Measurements from ENCODE around the gene EXOSC6.
"Not testable (repeated sequence)": the region's sequence is repeated elsewhere in the genome, so short reads cannot be mapped to it uniquely, and the experiment has no call there.

The EXOSC6 gene

DNA sequence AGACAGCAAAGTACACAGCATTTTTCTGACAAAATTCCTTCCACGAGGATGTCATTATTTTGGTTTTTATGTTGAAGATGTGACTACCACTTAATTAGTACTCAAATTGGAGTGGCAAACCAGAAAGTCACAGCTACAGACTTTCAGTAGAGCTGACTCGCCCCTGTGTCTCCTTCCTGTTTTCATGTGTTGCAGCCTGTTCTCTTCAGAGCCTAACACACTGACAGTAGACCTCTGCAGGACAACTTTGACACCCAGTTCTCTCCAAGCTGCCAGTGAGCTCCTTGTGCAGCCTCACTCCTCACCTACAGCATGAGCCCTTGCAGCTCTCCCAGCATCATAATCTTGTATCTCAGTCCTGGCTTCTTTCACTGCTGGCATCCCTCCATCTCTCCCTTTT lies 29.2 kb downstream of the EXOSC6 start:
- H3K18ac ChIP-seq (ENCODE audit: low read length); H2AK5ac ChIP-seq (ENCODE audit: low read length); H3K9ac ChIP-seq (ENCODE audit: low read length); H3K27me3 ChIP-seq (ENCODE audit: insufficient read depth, low read length, poor library complexity); H4K8ac ChIP-seq (ENCODE audit: low read depth, low read length); H4K5ac ChIP-seq (ENCODE audit: low read length); H3K4me3 ChIP-seq (ENCODE audit: low read length); H2BK120ac ChIP-seq (ENCODE audit: low read depth, low read length); H3K4me2 ChIP-seq (ENCODE audit: low read length); H3K56ac ChIP-seq (ENCODE audit: low read length); H2BK5ac ChIP-seq (ENCODE audit: low read length); H2BK15ac ChIP-seq (replicated peaks; ENCODE audit: low read depth); H3K4ac ChIP-seq (ENCODE audit: low read depth, low read length); H3K36me3 ChIP-seq (ENCODE audit: control insufficient read depth, insufficient read depth, low read length); DNase-seq; H3K79me1 ChIP-seq (ENCODE audit: low read length); H3K79me2 ChIP-seq (ENCODE audit: control insufficient read depth, insufficient read depth, low read length); H3K23ac ChIP-seq (ENCODE audit: low read length); H3K27ac ChIP-seq (ENCODE audit: low read depth, low read length); H3K4me1 ChIP-seq (ENCODE audit: control insufficient read depth, low read depth, low read length): not testable (repeated sequence)
- WGBS (ENCODE audit: extremely low coverage, insufficient coverage, low lambda C conversion rate), result no CpG with 5 or more reads among the region's 2 CpGs

DNA sequence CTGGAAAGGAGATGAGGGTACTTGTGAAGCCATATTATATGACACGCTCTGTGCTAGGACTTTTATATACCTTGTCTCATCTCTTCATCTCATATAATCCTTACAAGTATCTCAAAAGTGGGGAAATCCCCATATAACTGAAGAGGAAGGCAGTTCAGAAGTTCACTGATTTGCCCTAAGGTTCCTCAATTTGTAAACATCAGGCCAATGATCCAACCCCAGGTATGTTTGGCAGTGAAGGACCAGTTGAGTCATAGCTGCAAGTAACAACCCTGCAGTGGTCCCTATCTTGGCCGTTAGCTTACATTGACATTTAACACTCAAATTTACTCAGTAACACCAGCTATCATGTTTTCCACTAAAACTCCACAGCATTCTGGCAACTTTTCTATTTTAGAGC lies 33.2 kb downstream of the EXOSC6 start:
- not testable (repeated sequence) for H3K36me3 ChIP-seq (ENCODE audit: control insufficient read depth, insufficient read depth, low read length); DNase-seq; H3K4me3 ChIP-seq (ENCODE audit: low read length); H2BK5ac ChIP-seq (ENCODE audit: low read length); H3K4ac ChIP-seq (ENCODE audit: low read depth, low read length); H3K23ac ChIP-seq (ENCODE audit: low read length); H3K79me1 ChIP-seq (ENCODE audit: low read length); H3K27ac ChIP-seq (ENCODE audit: low read depth, low read length); H3K79me2 ChIP-seq (ENCODE audit: control insufficient read depth, insufficient read depth, low read length); H3K56ac ChIP-seq (ENCODE audit: low read length); H2AK5ac ChIP-seq (ENCODE audit: low read length); H3K9ac ChIP-seq (ENCODE audit: low read length); H3K18ac ChIP-seq (ENCODE audit: low read length); H3K4me1 ChIP-seq (ENCODE audit: control insufficient read depth, low read depth, low read length); H2BK120ac ChIP-seq (ENCODE audit: low read depth, low read length); H3K27me3 ChIP-seq (ENCODE audit: insufficient read depth, low read length, poor library complexity); H4K8ac ChIP-seq (ENCODE audit: low read depth, low read length); H2BK15ac ChIP-seq (replicated peaks; ENCODE audit: low read depth); H4K5ac ChIP-seq (ENCODE audit: low read length); H3K4me2 ChIP-seq (ENCODE audit: low read length)
- no CpG with 5 or more reads among the region's 2 CpGs for WGBS (ENCODE audit: extremely low coverage, insufficient coverage, low lambda C conversion rate)

DNA sequence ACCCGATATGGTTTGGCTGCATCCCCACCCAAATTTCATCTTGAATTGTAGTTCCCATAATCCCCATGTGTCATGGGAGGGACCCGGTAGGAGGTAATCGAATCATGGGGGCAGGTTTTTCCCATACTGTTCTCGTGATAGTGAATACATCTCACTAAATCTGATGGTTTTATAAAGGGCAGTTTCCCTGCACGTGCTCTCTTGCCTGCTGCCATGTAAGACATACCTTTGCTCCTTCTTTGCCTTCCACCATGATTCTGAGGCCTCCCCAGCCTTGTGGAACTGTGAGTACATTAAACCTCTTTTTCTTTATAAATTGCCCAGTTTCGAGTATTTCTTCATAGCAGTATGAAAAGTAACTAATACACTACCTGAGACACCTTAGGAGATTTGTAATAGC lies 45.4 kb downstream of the EXOSC6 start:
- H3K18ac ChIP-seq (ENCODE audit: low read length); H3K79me1 ChIP-seq (ENCODE audit: low read length); H3K4me1 ChIP-seq (ENCODE audit: control insufficient read depth, low read depth, low read length); H2BK5ac ChIP-seq (ENCODE audit: low read length); H3K79me2 ChIP-seq (ENCODE audit: control insufficient read depth, insufficient read depth, low read length); H3K4me3 ChIP-seq (ENCODE audit: low read length); H3K36me3 ChIP-seq (ENCODE audit: control insufficient read depth, insufficient read depth, low read length); H2BK15ac ChIP-seq (replicated peaks; ENCODE audit: low read depth); DNase-seq; H2AK5ac ChIP-seq (ENCODE audit: low read length); H3K9ac ChIP-seq (ENCODE audit: low read length); H3K4ac ChIP-seq (ENCODE audit: low read depth, low read length); H4K5ac ChIP-seq (ENCODE audit: low read length); H3K27ac ChIP-seq (ENCODE audit: low read depth, low read length); H3K27me3 ChIP-seq (ENCODE audit: insufficient read depth, low read length, poor library complexity); H3K23ac ChIP-seq (ENCODE audit: low read length); H4K8ac ChIP-seq (ENCODE audit: low read depth, low read length); H3K4me2 ChIP-seq (ENCODE audit: low read length); H3K56ac ChIP-seq (ENCODE audit: low read length); H2BK120ac ChIP-seq (ENCODE audit: low read depth, low read length): not testable (repeated sequence)
- WGBS (ENCODE audit: extremely low coverage, insufficient coverage, low lambda C conversion rate), result no CpG with 5 or more reads among the region's 6 CpGs

DNA sequence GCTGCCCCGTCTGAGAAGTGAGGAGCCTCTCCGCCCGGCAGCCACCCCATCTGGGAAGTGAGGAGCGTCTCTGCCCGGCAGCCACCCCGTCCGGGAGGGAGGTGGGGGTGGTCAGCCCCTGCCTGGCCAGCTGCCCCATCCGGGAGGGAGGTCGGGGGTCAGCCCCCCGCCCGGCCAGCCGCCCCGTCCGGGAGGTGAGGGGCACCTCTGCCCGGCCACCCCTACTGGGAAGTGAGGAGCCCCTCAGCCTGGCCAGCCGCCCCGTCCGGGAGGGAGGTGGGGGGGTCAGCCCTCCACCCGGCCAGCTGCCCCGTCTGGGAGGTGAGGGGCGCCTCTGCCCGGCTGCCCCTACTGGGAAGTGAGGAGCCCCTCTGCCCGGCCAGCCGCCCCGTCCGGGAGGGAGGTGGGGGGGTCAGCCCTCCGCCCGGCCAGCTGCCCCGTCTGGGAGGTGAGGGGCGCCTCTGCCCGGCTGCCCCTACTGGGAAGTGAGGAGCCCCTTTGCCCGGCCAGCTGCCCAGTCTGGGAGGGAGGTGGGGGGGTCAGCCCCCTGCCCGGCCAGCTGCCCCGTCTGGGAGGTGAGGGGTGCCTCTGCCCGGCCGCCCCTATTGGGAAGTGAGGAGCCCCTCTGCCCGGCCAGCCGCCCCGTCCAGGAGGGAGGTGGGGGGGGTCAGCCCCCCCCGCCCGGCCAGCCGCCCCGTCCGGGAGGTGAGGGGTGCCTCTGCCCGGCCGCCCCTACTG lies 46.9 kb downstream of the EXOSC6 start:
- H3K79me1 ChIP-seq (ENCODE audit: low read length); H3K9ac ChIP-seq (ENCODE audit: low read length); H2BK120ac ChIP-seq (ENCODE audit: low read depth, low read length); H3K4me2 ChIP-seq (ENCODE audit: low read length); H3K18ac ChIP-seq (ENCODE audit: low read length); H3K23ac ChIP-seq (ENCODE audit: low read length); H3K4ac ChIP-seq (ENCODE audit: low read depth, low read length); H2BK5ac ChIP-seq (ENCODE audit: low read length); H4K5ac ChIP-seq (ENCODE audit: low read length); H2AK5ac ChIP-seq (ENCODE audit: low read length); H3K79me2 ChIP-seq (ENCODE audit: control insufficient read depth, insufficient read depth, low read length); H3K27me3 ChIP-seq (ENCODE audit: insufficient read depth, low read length, poor library complexity); H3K36me3 ChIP-seq (ENCODE audit: control insufficient read depth, insufficient read depth, low read length); H4K8ac ChIP-seq (ENCODE audit: low read depth, low read length); H3K27ac ChIP-seq (ENCODE audit: low read depth, low read length); DNase-seq; H3K4me3 ChIP-seq (ENCODE audit: low read length); H3K4me1 ChIP-seq (ENCODE audit: control insufficient read depth, low read depth, low read length); H2BK15ac ChIP-seq (replicated peaks; ENCODE audit: low read depth); H3K56ac ChIP-seq (ENCODE audit: low read length): not testable (repeated sequence)
- no CpG with 5 or more reads among the region's 46 CpGs for WGBS (ENCODE audit: extremely low coverage, insufficient coverage, low lambda C conversion rate)

DNA sequence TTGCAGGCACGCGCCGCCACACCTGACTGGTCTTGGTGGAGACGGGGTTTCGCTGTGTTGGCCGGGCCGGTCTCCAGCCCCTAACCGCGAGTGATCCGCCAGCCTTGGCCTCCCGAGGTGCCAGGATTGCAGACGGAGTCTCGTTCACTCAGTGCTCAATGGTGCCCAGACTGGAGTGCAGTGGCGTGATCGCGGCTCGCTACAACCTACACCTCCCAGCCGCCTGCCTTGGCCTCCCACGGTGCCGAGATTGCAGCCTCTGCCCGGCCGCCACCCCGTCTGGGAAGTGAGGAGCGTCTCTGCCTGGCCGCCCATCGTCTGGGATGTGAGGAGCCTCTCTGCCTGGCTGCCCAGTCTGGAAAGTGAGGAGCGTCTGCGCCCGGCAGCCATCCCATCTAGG lies 47.7 kb downstream of the EXOSC6 start:
- H3K27ac ChIP-seq (ENCODE audit: low read depth, low read length); H3K4me1 ChIP-seq (ENCODE audit: control insufficient read depth, low read depth, low read length); H3K4ac ChIP-seq (ENCODE audit: low read depth, low read length); H4K5ac ChIP-seq (ENCODE audit: low read length); DNase-seq; H3K9ac ChIP-seq (ENCODE audit: low read length); H2AK5ac ChIP-seq (ENCODE audit: low read length); H2BK120ac ChIP-seq (ENCODE audit: low read depth, low read length); H3K23ac ChIP-seq (ENCODE audit: low read length); H3K4me3 ChIP-seq (ENCODE audit: low read length); H4K8ac ChIP-seq (ENCODE audit: low read depth, low read length); H2BK15ac ChIP-seq (replicated peaks; ENCODE audit: low read depth); H2BK5ac ChIP-seq (ENCODE audit: low read length); H3K79me2 ChIP-seq (ENCODE audit: control insufficient read depth, insufficient read depth, low read length); H3K56ac ChIP-seq (ENCODE audit: low read length); H3K79me1 ChIP-seq (ENCODE audit: low read length); H3K18ac ChIP-seq (ENCODE audit: low read length); H3K36me3 ChIP-seq (ENCODE audit: control insufficient read depth, insufficient read depth, low read length); H3K4me2 ChIP-seq (ENCODE audit: low read length); H3K27me3 ChIP-seq (ENCODE audit: insufficient read depth, low read length, poor library complexity): not testable (repeated sequence)
- no CpG with 5 or more reads among the region's 29 CpGs for WGBS (ENCODE audit: extremely low coverage, insufficient coverage, low lambda C conversion rate)

DNA sequence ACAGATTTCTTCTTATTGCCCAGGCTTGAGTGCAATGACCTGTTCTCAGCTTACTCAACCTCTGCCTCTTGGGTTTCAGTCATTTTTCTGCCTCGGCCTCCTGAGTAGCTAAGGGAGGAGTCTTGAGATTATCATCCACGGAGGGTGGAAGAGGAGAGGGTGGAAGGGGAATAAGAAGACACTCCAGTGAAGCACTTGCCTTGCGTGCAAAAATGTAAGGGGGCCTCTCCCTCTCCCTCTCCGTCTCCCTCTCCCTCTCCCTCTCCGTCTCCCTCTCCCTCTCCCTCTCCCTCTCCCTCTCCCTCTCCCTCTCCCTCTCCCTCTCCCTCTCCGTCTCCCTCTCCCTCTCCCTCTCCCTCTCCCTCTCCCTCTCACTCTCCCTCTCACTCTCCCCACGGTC lies 48.2 kb downstream of the EXOSC6 start:
- not testable (repeated sequence) for H2BK5ac ChIP-seq (ENCODE audit: low read length); H3K27ac ChIP-seq (ENCODE audit: low read depth, low read length); H4K5ac ChIP-seq (ENCODE audit: low read length); H2BK120ac ChIP-seq (ENCODE audit: low read depth, low read length); H3K23ac ChIP-seq (ENCODE audit: low read length); H2AK5ac ChIP-seq (ENCODE audit: low read length); H3K9ac ChIP-seq (ENCODE audit: low read length); H3K56ac ChIP-seq (ENCODE audit: low read length); H3K4ac ChIP-seq (ENCODE audit: low read depth, low read length); H3K79me2 ChIP-seq (ENCODE audit: control insufficient read depth, insufficient read depth, low read length); DNase-seq; H3K36me3 ChIP-seq (ENCODE audit: control insufficient read depth, insufficient read depth, low read length); H3K18ac ChIP-seq (ENCODE audit: low read length); H3K4me2 ChIP-seq (ENCODE audit: low read length); H3K4me3 ChIP-seq (ENCODE audit: low read length); H4K8ac ChIP-seq (ENCODE audit: low read depth, low read length); H3K79me1 ChIP-seq (ENCODE audit: low read length); H3K27me3 ChIP-seq (ENCODE audit: insufficient read depth, low read length, poor library complexity); H3K4me1 ChIP-seq (ENCODE audit: control insufficient read depth, low read depth, low read length); H2BK15ac ChIP-seq (replicated peaks; ENCODE audit: low read depth)
- no CpG with 5 or more reads among the region's 7 CpGs for WGBS (ENCODE audit: extremely low coverage, insufficient coverage, low lambda C conversion rate)
